Mesendoderm (in vitro differentiated cells): Measurements from ENCODE around the gene PSMF1.

Experiments
- DNase-seq: peaks from one replicate; pipeline ENCODE4 v3.0.0; 2013
- H2AK5ac ChIP-seq: 2 replicates; pipeline ENCODE4 v1.6.1; 2013; ENCODE audit warnings: low read length, inconsistent platforms
- H2BK120ac ChIP-seq: 2 replicates; pipeline ENCODE4 v1.6.1; 2013; ENCODE audit warnings: low read depth, mild to moderate bottlenecking, low read length, moderate library complexity, mixed read lengths
- H2BK15ac ChIP-seq: replicated peaks from 2 replicates; pipeline ENCODE4 v1.6.1; 2013; ENCODE audit warnings: low read depth, mild to moderate bottlenecking, moderate library complexity
- H2BK5ac ChIP-seq: 2 replicates; pipeline ENCODE4 v1.6.1; 2013; ENCODE audit warnings: low read length, inconsistent platforms
- H3K18ac ChIP-seq: 2 replicates; pipeline ENCODE4 v1.6.1; 2013; ENCODE audit warnings: mild to moderate bottlenecking, low read length, mixed read lengths
- H3K23ac ChIP-seq: one replicate; pipeline ENCODE4 v1.6.1; 2013; ENCODE audit warnings: low read length
- H3K27ac ChIP-seq: 2 replicates; pipeline ENCODE4 v1.5.1; 2013; ENCODE audit warnings: low read depth, mild to moderate bottlenecking, inconsistent platforms, low read length, moderate library complexity
- H3K27me3 ChIP-seq: 2 replicates; pipeline ENCODE4 v1.6.1; 2013; ENCODE audit warnings: low read length, control low read depth, mild to moderate bottlenecking, inconsistent platforms; ENCODE audit not compliant: insufficient read depth, poor library complexity
- H3K36me3 ChIP-seq: 2 replicates; pipeline ENCODE4 v1.6.1; 2013; ENCODE audit warnings: low read length, inconsistent platforms; ENCODE audit not compliant: control insufficient read depth, insufficient read depth
- H3K4ac ChIP-seq: one replicate; pipeline ENCODE4 v1.6.1; 2013; ENCODE audit warnings: low read depth, mild to moderate bottlenecking, low read length, moderate library complexity
- H3K4me1 ChIP-seq: 2 replicates; pipeline ENCODE4 v1.6.1; 2013; ENCODE audit warnings: low read depth, low read length, inconsistent platforms; ENCODE audit not compliant: control insufficient read depth
- H3K4me2 ChIP-seq: 2 replicates; pipeline ENCODE4 v1.6.1; 2013; ENCODE audit warnings: low read length
- H3K4me3 ChIP-seq: 2 replicates; pipeline ENCODE4 v1.5.1; 2013; ENCODE audit warnings: mild to moderate bottlenecking, low read length
- H3K56ac ChIP-seq: one replicate; pipeline ENCODE4 v1.6.1; 2013; ENCODE audit warnings: low read length
- H3K79me1 ChIP-seq: 2 replicates; pipeline ENCODE4 v1.6.1; 2013; ENCODE audit warnings: low read length, inconsistent platforms
- H3K79me2 ChIP-seq: 2 replicates; pipeline ENCODE4 v1.6.1; 2013; ENCODE audit warnings: mild to moderate bottlenecking, low read length; ENCODE audit not compliant: control insufficient read depth, insufficient read depth
- H3K9ac ChIP-seq: 2 replicates; pipeline ENCODE4 v1.6.1; 2013; ENCODE audit warnings: low read length, inconsistent platforms
- H4K5ac ChIP-seq: one replicate; pipeline ENCODE4 v1.6.1; 2013; ENCODE audit warnings: low read length
- H4K8ac ChIP-seq: one replicate; pipeline ENCODE4 v1.6.1; 2013; ENCODE audit warnings: low read depth, mild to moderate bottlenecking, control low read depth, low read length, moderate library complexity
- WGBS: extraction: QIAGEN DNeasy Blood & Tissue Kit; methylation state at CpG from one replicate; pipeline ENCODE4 v1.1.7; 2013; ENCODE audit warnings: low lambda C conversion rate, missing lambda C conversion rate; ENCODE audit not compliant: insufficient coverage; ENCODE audit errors: extremely low coverage; 5-methylcytosine and 5-hydroxymethylcytosine counted together

The PSMF1 gene

GRCh38 chr20:1165941-1166340 is 47.5 kb downstream of the PSMF1 start:
- Histone ChIP-seq H3K27me3 (no peaks in the 10 kb centered on the region), H3K4me1 (no peaks in the 10 kb centered on the region)
- DNase-seq: no peak

GRCh38 chr20:1166948-1167720 is 48.7 kb downstream of the PSMF1 start:
- H3K9ac ChIP-seq: no peak overlapping the region
- no peak overlapping the region for H4K5ac ChIP-seq
- no peaks in the 10 kb centered on the region for H3K27me3 ChIP-seq
- peaks cover 9% of the 10 kb centered on the region for H3K36me3 ChIP-seq
- no peaks in the 10 kb centered on the region for H3K4me1 ChIP-seq
- no peak overlapping the region for H3K56ac ChIP-seq
- DNase-seq: no peak
- H3K4me2 ChIP-seq: no peak overlapping the region
- H2AK5ac ChIP-seq: no peak overlapping the region
- no peak overlapping the region for H2BK5ac ChIP-seq
- H3K79me2 ChIP-seq: no peaks in the 10 kb centered on the region
- H2BK15ac ChIP-seq: no peak overlapping the region
- no peak overlapping the region for H4K8ac ChIP-seq
- H3K4me3 ChIP-seq: no peak overlapping the region
- no peak overlapping the region for H3K27ac ChIP-seq
- no peak overlapping the region for H3K4ac ChIP-seq
- no peaks in the 10 kb centered on the region for H3K79me1 ChIP-seq
- WGBS: no CpG with 5 or more reads among the region's 1 CpG
- H2BK120ac ChIP-seq: no peak overlapping the region
- no peak overlapping the region for H3K23ac ChIP-seq
- H3K18ac ChIP-seq: no peak overlapping the region

More at GRCh38 chr20:1165941-1166340, 47.5 kb downstream of the PSMF1 start:
- no CpG with 5 or more reads among the region's 9 CpGs for WGBS
- H2BK15ac ChIP-seq: no peak overlapping the region
- no peak overlapping the region for H2BK120ac ChIP-seq
- H3K4me2 ChIP-seq: no peak overlapping the region
- no peak overlapping the region for H3K18ac ChIP-seq
- H3K79me2 ChIP-seq: no peaks in the 10 kb centered on the region
- H4K8ac ChIP-seq: no peak overlapping the region
- H3K56ac ChIP-seq: no peak overlapping the region
- no peak overlapping the region for H2AK5ac ChIP-seq
- H3K27ac ChIP-seq: no peak overlapping the region
- no peak overlapping the region for H3K9ac ChIP-seq
- H3K79me1 ChIP-seq: no peaks in the 10 kb centered on the region
- no peak overlapping the region for H4K5ac ChIP-seq
- H3K23ac ChIP-seq: no peak overlapping the region
- no peak overlapping the region for H3K4me3 ChIP-seq
- no peak overlapping the region for H3K4ac ChIP-seq
- no peak overlapping the region for H2BK5ac ChIP-seq
- peaks cover 11% of the 10 kb centered on the region for H3K36me3 ChIP-seq

GRCh38 chr20:1169224-1169623 is 50.8 kb downstream of the PSMF1 start:
- no peak overlapping the region for H3K9ac ChIP-seq
- WGBS: no CpG with 5 or more reads among the region's 5 CpGs

GRCh38 chr20:1171461-1172093 is 53.2 kb downstream of the PSMF1 start:
- Histone ChIP-seq H3K79me1 (no peaks in the 10 kb centered on the region), H3K27me3 (no peaks in the 10 kb centered on the region), H2BK5ac (no peak overlapping the region), H3K4me1 (no peaks in the 10 kb centered on the region), H2BK15ac (no peak overlapping the region), H3K4me3 (no peak overlapping the region), H3K36me3 (peaks cover 4% of the 10 kb centered on the region), H2AK5ac (no peak overlapping the region), H3K79me2 (no peaks in the 10 kb centered on the region), H3K56ac (no peak overlapping the region), H3K23ac (no peak overlapping the region), H3K4me2 (no peak overlapping the region), H4K5ac (no peak overlapping the region), H3K4ac (no peak overlapping the region), H2BK120ac (no peak overlapping the region), H3K18ac (no peak overlapping the region), H3K9ac (no peak overlapping the region), H4K8ac (no peak overlapping the region), H3K27ac (no peak overlapping the region)
- peak; percentile 74 for DNase-seq
- WGBS: no CpG with 5 or more reads among the region's 4 CpGs

More at GRCh38 chr20:1169224-1169623, 50.8 kb downstream of the PSMF1 start:
- Histone ChIP-seq H3K4ac (no peak overlapping the region), H3K4me2 (no peak overlapping the region), H3K27ac (no peak overlapping the region), H2BK120ac (no peak overlapping the region), H3K23ac (no peak overlapping the region), H4K5ac (no peak overlapping the region), H3K56ac (no peak overlapping the region), H3K36me3 (peaks cover 9% of the 10 kb centered on the region), H3K79me2 (no peaks in the 10 kb centered on the region), H3K18ac (no peak overlapping the region), H3K79me1 (no peaks in the 10 kb centered on the region), H3K4me1 (no peaks in the 10 kb centered on the region), H2BK5ac (no peak overlapping the region), H2BK15ac (no peak overlapping the region), H3K4me3 (no peak overlapping the region), H4K8ac (no peak overlapping the region), H3K27me3 (no peaks in the 10 kb centered on the region), H2AK5ac (no peak overlapping the region)
- DNase-seq: no peak

GRCh38 chr20:1173698-1174097 is 55.3 kb downstream of the PSMF1 start:
- no peak overlapping the region for H2BK15ac ChIP-seq
- no peak overlapping the region for H4K8ac ChIP-seq
- H3K27me3 ChIP-seq: no peaks in the 10 kb centered on the region
- no peak overlapping the region for H2BK120ac ChIP-seq
- no peak overlapping the region for H3K4me3 ChIP-seq
- H3K4ac ChIP-seq: no peak overlapping the region
- DNase-seq: no peak
- no peak overlapping the region for H2AK5ac ChIP-seq
- no CpG with 5 or more reads among the region's 4 CpGs for WGBS
- peaks cover 1% of the 10 kb centered on the region for H3K36me3 ChIP-seq
- no peak overlapping the region for H4K5ac ChIP-seq
- H3K4me1 ChIP-seq: no peaks in the 10 kb centered on the region
- no peak overlapping the region for H3K9ac ChIP-seq
- H3K23ac ChIP-seq: no peak overlapping the region
- H3K18ac ChIP-seq: no peak overlapping the region
- no peaks in the 10 kb centered on the region for H3K79me2 ChIP-seq
- no peak overlapping the region for H2BK5ac ChIP-seq
- H3K27ac ChIP-seq: no peak overlapping the region
- no peak overlapping the region for H3K4me2 ChIP-seq
- no peaks in the 10 kb centered on the region for H3K79me1 ChIP-seq
- no peak overlapping the region for H3K56ac ChIP-seq
